Sigmoid colon (tissue), 4 donors: ENCODE data around the gene XRN2.

Experiments used
- CTCF ChIP-seq, 4 experiments: fragments of 450-650 bp in 3 of 4; fragments of 200-600 bp in 1 of 4; IDR thresholded peaks; one replicate each; pipeline ENCODE4 v1.5.1; 2016 to 2019; ENCODE audit warnings: antibody characterized with exemption in 4 of 4, mild to moderate bottlenecking in 3 of 4, moderate library complexity in 2 of 4
- EP300 ChIP-seq, 4 donors: sonication (generic); formaldehyde crosslinking; IDR thresholded peaks; one replicate each; pipeline ENCODE4 v1.6.1; 2017; ENCODE audit warnings: antibody characterized with exemption in 4 of 4

DNA sequence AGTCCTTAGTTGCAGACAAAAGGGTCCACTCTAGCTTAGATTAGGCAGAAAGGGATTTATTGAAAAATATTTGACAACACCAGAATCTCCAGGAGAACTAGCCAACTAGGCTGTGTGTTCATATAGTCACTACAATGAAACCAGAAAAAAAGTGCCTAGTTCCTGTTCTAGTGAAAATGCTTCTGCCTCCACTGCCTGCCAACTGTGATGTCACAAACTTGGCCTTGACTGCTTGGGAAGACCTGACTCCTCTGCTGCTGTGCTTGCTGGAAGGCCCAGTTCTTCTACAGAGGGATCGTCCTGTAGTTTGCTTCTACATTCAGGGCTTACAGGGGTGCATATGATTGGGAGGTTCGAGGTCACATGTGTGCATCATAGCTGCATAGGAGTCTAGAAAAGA is 40.3 kb upstream of the XRN2 start:
- TF ChIP-seq CTCF (IDR thresholded peaks at IDR 0.05) (no peak), EP300 (IDR thresholded peaks at IDR 0.05) (no peak)
